AG08396 (cell line): ENCODE results near the gene ZEB2.

Experiments
- DNase-seq: peaks from one replicate; pipeline ENCODE4 v3.0.0; 2012; ENCODE audit warnings: low spot score, mixed read lengths

ZEB2 gene

GRCh38 chr2:144471305-144472045, 48.4 kb downstream of the ZEB2 start:
- DNase-seq, result no peak

- DNase-seq, result no peak
These were observed 49.1 kb downstream of the ZEB2 start for GRCh38 chr2:144470816-144471215.

- no peak for DNase-seq
These were observed 49.6 kb downstream of the ZEB2 start for GRCh38 chr2:144470334-144470733.

- DNase-seq, result no peak
These were observed 50.1 kb downstream of the ZEB2 start for GRCh38 chr2:144469798-144470197.

GRCh38 chr2:144468823-144469595, 50.9 kb downstream of the ZEB2 start:
- DNase-seq, result no peak

GRCh38 chr2:144467502-144468137, 52.3 kb downstream of the ZEB2 start:
- no peak for DNase-seq

- DNase-seq, result no peak
These were observed 53.3 kb downstream of the ZEB2 start for GRCh38 chr2:144466637-144467036.

GRCh38 chr2:144465749-144466148, 54.2 kb downstream of the ZEB2 start:
- DNase-seq, result no peak

- DNase-seq, result no peak
These were observed 55.2 kb downstream of the ZEB2 start for GRCh38 chr2:144464730-144465129.

- DNase-seq, result no peak
These were observed 56.7 kb downstream of the ZEB2 start for GRCh38 chr2:144463266-144463665.

- no peak for DNase-seq
These were observed 57.7 kb downstream of the ZEB2 start for GRCh38 chr2:144462266-144462665.

GRCh38 chr2:144461308-144461766, 58.6 kb downstream of the ZEB2 start:
- DNase-seq, result peak; percentile 23

GRCh38 chr2:144460727-144461307, 59.1 kb downstream of the ZEB2 start:
- no peak for DNase-seq

- DNase-seq, result peak; percentile 33
These were observed 60.0 kb downstream of the ZEB2 start for GRCh38 chr2:144459937-144460336.

GRCh38 chr2:144459286-144459685, 60.6 kb downstream of the ZEB2 start:
- no peak for DNase-seq

- DNase-seq, result no peak
These were observed 61.4 kb downstream of the ZEB2 start for GRCh38 chr2:144458541-144458940.

GRCh38 chr2:144456680-144457079, 63.2 kb downstream of the ZEB2 start:
- peak; percentile 70 for DNase-seq

- DNase-seq, result no peak
These were observed 63.9 kb downstream of the ZEB2 start for GRCh38 chr2:144455987-144456386.

GRCh38 chr2:144454466-144455287, 65.2 kb downstream of the ZEB2 start:
- no peak for DNase-seq

- no peak for DNase-seq
These were observed 66.3 kb downstream of the ZEB2 start for GRCh38 chr2:144453486-144454158.

- no peak for DNase-seq
These were observed 67.0 kb downstream of the ZEB2 start for GRCh38 chr2:144452989-144453336.
